WTC11 (cell line): ENCODE measurements around the gene RGS14.

Experiments used
- ZNF317 ChIP-seq: sonication (generic); formaldehyde crosslinking; IDR thresholded peaks from 2 replicates; pipeline ENCODE4 v1.8.1; 2023; ENCODE audit warnings: low read depth, mild to moderate bottlenecking, moderate library complexity, missing genetic modification reagents, borderline replicate concordance
- TF ChIP-seq, protein P1 (sequence below): fragments of 200-600 bp; IDR thresholded peaks from 2 replicates; pipeline ENCODE4 v1.8.0; 2022; ENCODE audit warnings: antibody characterized with exemption
- TF ChIP-seq, protein P2 (sequence below): sonication (generic); formaldehyde crosslinking; IDR thresholded peaks from 2 replicates; pipeline ENCODE4 v1.8.0; 2022; ENCODE audit warnings: mild to moderate bottlenecking, missing genetic modification reagents

DNA sequence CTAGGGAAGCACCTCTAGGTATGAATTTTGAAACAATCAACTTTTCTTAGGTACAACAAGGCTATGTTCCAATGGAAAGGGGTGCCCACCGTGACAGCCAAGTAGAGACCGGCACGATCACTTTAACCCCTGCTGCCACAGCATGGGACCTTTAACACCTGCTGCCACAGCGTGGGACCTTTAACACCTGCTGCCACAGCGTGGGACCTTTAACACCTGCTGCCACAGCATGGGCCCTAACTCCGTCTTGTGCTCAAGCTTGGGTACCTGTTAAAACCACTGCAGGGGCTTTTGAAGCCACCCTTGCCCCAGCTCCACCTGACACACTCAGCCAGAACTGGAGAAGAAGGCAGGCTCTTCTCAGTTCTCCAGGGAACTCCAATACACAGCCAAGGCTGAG lies 27.8 kb upstream of the RGS14 start:
- TF ChIP-seq ZNF317 (CRISPR knock-in tag), result no peak
- TF ChIP-seq, protein P1, sequence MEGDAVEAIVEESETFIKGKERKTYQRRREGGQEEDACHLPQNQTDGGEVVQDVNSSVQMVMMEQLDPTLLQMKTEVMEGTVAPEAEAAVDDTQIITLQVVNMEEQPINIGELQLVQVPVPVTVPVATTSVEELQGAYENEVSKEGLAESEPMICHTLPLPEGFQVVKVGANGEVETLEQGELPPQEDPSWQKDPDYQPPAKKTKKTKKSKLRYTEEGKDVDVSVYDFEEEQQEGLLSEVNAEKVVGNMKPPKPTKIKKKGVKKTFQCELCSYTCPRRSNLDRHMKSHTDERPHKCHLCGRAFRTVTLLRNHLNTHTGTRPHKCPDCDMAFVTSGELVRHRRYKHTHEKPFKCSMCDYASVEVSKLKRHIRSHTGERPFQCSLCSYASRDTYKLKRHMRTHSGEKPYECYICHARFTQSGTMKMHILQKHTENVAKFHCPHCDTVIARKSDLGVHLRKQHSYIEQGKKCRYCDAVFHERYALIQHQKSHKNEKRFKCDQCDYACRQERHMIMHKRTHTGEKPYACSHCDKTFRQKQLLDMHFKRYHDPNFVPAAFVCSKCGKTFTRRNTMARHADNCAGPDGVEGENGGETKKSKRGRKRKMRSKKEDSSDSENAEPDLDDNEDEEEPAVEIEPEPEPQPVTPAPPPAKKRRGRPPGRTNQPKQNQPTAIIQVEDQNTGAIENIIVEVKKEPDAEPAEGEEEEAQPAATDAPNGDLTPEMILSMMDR, result no peak
- TF ChIP-seq, protein P2, sequence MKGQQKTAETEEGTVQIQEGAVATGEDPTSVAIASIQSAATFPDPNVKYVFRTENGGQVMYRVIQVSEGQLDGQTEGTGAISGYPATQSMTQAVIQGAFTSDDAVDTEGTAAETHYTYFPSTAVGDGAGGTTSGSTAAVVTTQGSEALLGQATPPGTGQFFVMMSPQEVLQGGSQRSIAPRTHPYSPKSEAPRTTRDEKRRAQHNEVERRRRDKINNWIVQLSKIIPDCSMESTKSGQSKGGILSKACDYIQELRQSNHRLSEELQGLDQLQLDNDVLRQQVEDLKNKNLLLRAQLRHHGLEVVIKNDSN (CRISPR knock-in tag), result no peak
